Stimulated activated naive CD8-positive, alpha-beta T cell treated with anti-CD3 and anti-CD28 coated beads, Interleukin-15, Interleukin-2, amounts not matched to agents 100 U/mL and 50 U/mL, for 24 hours (primary cell): Measurements from ENCODE around the gene KCTD3.

Experiments used
- ATAC-seq: fragments of 150-1000 bp; cut with Tn5 transposase; one replicate; pipeline ENCODE4 v1.10.0; 2021
- DNase-seq: peaks from one replicate; pipeline ENCODE4 v3.0.0; 2021

KCTD3 gene

DNA sequence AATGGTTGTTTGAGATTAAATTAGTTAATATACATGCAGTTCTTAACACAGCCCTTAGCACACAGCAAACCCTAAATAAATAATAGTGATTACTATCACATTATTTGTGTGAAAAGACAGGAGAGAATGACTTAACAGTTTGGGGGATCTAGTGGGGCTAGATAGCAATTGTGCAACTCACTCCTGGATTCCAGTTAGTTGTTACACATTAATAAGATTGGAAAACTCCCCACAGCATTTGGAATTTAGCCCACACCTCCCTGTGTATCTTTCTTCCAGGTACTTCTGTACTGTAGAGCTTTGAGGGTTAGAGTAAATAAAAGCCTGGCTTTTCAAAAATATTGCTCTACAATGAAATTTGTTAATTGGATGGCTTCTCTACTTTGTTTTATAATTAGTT, 93.2 kb downstream of the KCTD3 start:
- ATAC-seq (no peak), DNase-seq (no peak)

GRCh38 chr1:215661033-215661432, 93.9 kb downstream of the KCTD3 start:
- ATAC-seq: no peak
- DNase-seq: no peak

DNA sequence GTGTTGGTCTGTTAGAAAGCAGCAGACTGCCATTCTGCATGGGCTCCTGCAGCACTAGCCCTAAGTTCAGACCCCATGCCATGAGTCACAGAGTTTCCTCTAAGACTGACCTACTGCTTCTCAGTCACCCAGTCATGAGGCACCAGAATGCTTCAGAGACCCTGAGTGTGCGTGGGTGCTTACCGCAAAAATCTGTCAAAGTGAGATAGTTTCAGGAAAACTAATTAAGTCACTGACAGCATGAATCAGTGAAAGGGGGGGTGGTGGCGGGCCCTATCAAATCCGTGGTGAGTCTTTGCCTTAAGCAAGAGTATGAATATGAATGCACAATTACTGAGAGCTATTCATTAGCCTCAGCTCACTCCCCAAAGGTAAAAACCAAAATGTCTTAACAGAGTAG, 98.1 kb downstream of the KCTD3 start:
- peak; percentile 59 for ATAC-seq
- DNase-seq: no peak

DNA sequence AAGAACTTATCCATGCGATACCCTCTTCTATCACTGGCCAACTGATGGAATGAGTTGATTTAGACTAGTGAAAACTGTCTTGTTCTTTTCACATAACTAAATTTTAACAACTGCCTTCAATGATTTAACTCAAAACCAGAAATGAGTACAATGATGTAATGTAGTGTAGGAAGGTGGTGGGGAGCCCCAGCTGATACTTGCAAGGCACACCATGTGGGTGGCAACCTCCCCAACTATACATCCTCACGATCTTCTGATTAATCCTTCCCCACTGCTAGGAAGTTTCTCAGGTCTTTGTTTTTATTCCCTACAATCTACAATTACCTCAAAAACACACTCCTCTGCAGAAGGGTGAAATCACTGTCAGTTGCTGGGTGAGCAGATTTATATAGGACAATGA, 100.7 kb downstream of the KCTD3 start:
- ATAC-seq (no peak), DNase-seq (no peak)

DNA sequence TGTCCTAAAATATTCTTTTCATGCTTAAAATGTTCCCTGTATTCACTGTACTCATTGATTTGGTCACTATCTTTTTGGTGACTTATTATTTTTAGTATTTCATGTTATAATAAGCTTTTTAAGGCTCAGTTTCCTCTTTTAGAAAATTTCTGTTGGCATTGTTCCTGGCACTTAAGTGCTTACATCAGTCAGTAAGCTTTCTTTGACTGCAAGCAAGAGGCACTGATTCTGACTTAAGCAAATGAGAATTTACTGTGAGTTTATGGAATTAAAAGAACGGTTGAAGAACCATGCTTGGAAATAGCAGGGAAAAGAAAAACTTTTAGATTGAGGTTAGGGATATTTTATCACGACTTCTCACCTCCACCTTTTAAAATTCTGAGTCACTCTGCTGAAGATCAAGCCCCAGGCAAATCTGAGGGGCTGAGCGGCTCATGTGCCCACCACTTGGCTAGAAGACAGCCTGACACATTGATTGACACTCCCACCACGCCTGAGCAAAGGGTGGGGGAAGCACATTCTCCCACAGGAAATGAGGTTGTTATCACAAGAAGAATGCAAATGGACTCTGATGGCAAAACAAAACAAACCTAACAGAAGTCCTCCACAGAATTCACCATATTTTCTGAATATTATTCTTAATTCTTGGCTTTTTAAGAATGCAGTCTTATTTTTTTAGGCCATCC, 102.8 kb downstream of the KCTD3 start:
- no peak for DNase-seq
- ATAC-seq: no peak
